Heart right ventricle (tissue), 16 donors: ENCODE results near the gene WHRN. TPM values are rescaled to one million over a fixed set of nuclear protein-coding genes. Genes with fewer than 3 reads are reported as not detected.

Source experiments
- ATAC-seq, 8 donors: fragments of 200-7000 bp; cut with Tn5 transposase; one replicate each; pipeline ENCODE4 v1.9.1; 2020; ENCODE audit warnings: mild to moderate bottlenecking in 8 of 8, moderate library complexity in 8 of 8, moderate number of reproducible peaks in 1 of 8
- DNase-seq, 2 donors: peaks; one replicate each; pipeline ENCODE4 v3.0.0-alpha.2; 2020
- H3K27ac ChIP-seq, 10 donors: fragments of 200-600 bp; sonication (generic) in 2 of 10; one replicate each; pipeline versions ENCODE4 v1.5.0 to v1.8.0; 2020 to 2022; ENCODE audit warnings: mild to moderate bottlenecking in 3 of 10
- H3K27me3 ChIP-seq, 7 donors: fragments of 200-600 bp; one replicate each; pipeline ENCODE4 v1.8.0; 2021 to 2022; ENCODE audit warnings: mild to moderate bottlenecking in 2 of 7
- H3K36me3 ChIP-seq, 9 donors: fragments of 200-600 bp; sonication (generic) in 1 of 9; one replicate each; pipeline versions ENCODE4 v1.5.0 to v1.8.0; 2020 to 2022; ENCODE audit warnings: mild to moderate bottlenecking in 2 of 9
- H3K4me1 ChIP-seq, 9 donors: fragments of 200-600 bp; sonication (generic) in 1 of 9; one replicate each; pipeline versions ENCODE4 v1.5.0 to v1.8.0; 2020 to 2022; ENCODE audit warnings: mild to moderate bottlenecking in 4 of 9
- H3K4me3 ChIP-seq, 10 donors: fragments of 200-600 bp; sonication (generic) in 2 of 10; one replicate each; pipeline versions ENCODE4 v1.5.0 to v1.8.0; 2020 to 2022; ENCODE audit warnings: mild to moderate bottlenecking in 7 of 10, moderate library complexity in 2 of 10
- H3K9me3 ChIP-seq, 11 donors: fragments of 200-600 bp in 10 of 11; sonication (generic) in 2 of 11; one replicate each; pipeline versions ENCODE4 v1.5.0 to v1.8.0; 2013 to 2022; ENCODE audit warnings: mild to moderate bottlenecking in 2 of 11, control low read depth in 1 of 11, moderate library complexity in 1 of 11
- WGBS, 2 donors: extraction: QIAGEN DNeasy Blood & Tissue Kit; methylation state at CpG; one replicate each; pipeline ENCODE4 v1.1.7; 2013; ENCODE audit warnings: inconsistent platforms in 1 of 2; 5-methylcytosine and 5-hydroxymethylcytosine counted together
- intact Hi-C, 10 donors: fragments of 100-400 bp; cut with DNase I; formaldehyde crosslinking; loops; one replicate each; pipeline versions ENCODE4 v1.11.1 to v1.14.2; 2022
- polyA plus RNA-seq, 2 donors: library from polyadenylated mRNA; stranded (reverse); fragments of 200-250 nt; gene quantifications; one replicate each; pipeline ENCODE4 v1.2.3, GENCODE V29; 2013
- total RNA-seq, 10 donors: library from RNA; stranded (reverse); fragmentation: NEBNext Ultra II Directional in 3 of 10; extraction: Animal tissue kit (Norgen Biotek cat#: 25700) in 3 of 10; gene quantifications; one replicate each; pipeline versions ENCODE4 v1.2.1 to v1.2.4, GENCODE V29; 2021 to 2023
- TF ChIP-seq, protein P1 (sequence below), 9 donors: fragments of 200-600 bp; sonication (generic) in 2 of 9; IDR thresholded peaks; one replicate each; pipeline versions ENCODE4 v1.5.0 to v1.8.0; 2021 to 2022; ENCODE audit warnings: antibody characterized with exemption in 9 of 9, mild to moderate bottlenecking in 5 of 9, moderate library complexity in 1 of 9
- donor health status: Arrhythmogenic right ventricular cardiomyopathy.
- donor health status: ischemic (EF 13 %, LVEDD 7.1; RV severe dilation, severe dysfunction).
- donor health status: healthy with polysubstance abuse.
- donor health status: DM: no; HTN: yes; CAD: no.
- donor health status: DM: no; HTN: no; CAD: no.
- donor health status: ischemic (EF 25% LVEDD 6.9; RV normal size, moderate dysfunction).
- donor health status: ischemic (EF 25% LVEDD 5.7; RV mildly dilated, moderate dysfunction).
- donor health status: healthy.
- donor health status: DM: yes; HTN: yes; CAD: no.
- donor health status: Ischemic cardiomyopathy.
- donor health status: ischemic (EF 35%, LVEDD 5.7; RV mildly dilated, moderate dysfunction).
- donor health status: nonischemic (EF 11% LVEDD 7.7; RV severe dilation, severe dysfunction).
- donor health status: DM: yes; HTN: yes; CAD: no.
- donor health status: PGD.
- donor health status: ischemic (EF 29% LVEDD 5.4; RV normal size, mild dysfunction).
- donor health status: nonischemic (EF 23%, LVEDD 6.1; RV moderate dilation, normal function).

Gene WHRN
- total and polyA plus RNA-seq, 12 donors = 0.13 to 1.3 (median 0.58) TPM; not detected in 1

- intact Hi-C loops = loop anchor here in 2 of 10 donors (5.0 to 10.0 kb wide), 2 partner anchors 47 to 190 kb away; partner anchors contain the start of gene ATP6V1G1 (in 1 of the 2)
- Histone ChIP-seq H3K27ac (peak overlapping the region in 2 of 10 donors; percentile 19 to 40), H3K4me1 (peaks cover 8 to 72% (median 48%) of the 10 kb centered on the region in 9 donors), H3K9me3 (no peaks in the 10 kb centered on the region), H3K4me3 (no peak overlapping the region), H3K27me3 (no peaks in the 10 kb centered on the region), H3K36me3 (no peaks in the 10 kb centered on the region)
- DNase-seq (no peak), ATAC-seq (no peak)
- 54 to 55% methylated on average over 7 of the region's 7 CpGs for WGBS, 2 donors
- TF ChIP-seq, protein P1, sequence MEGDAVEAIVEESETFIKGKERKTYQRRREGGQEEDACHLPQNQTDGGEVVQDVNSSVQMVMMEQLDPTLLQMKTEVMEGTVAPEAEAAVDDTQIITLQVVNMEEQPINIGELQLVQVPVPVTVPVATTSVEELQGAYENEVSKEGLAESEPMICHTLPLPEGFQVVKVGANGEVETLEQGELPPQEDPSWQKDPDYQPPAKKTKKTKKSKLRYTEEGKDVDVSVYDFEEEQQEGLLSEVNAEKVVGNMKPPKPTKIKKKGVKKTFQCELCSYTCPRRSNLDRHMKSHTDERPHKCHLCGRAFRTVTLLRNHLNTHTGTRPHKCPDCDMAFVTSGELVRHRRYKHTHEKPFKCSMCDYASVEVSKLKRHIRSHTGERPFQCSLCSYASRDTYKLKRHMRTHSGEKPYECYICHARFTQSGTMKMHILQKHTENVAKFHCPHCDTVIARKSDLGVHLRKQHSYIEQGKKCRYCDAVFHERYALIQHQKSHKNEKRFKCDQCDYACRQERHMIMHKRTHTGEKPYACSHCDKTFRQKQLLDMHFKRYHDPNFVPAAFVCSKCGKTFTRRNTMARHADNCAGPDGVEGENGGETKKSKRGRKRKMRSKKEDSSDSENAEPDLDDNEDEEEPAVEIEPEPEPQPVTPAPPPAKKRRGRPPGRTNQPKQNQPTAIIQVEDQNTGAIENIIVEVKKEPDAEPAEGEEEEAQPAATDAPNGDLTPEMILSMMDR (IDR thresholded peaks at IDR 0.05) = no peak
Measured at GRCh38 chr9:114394523-114395333, 110.5 kb downstream of the WHRN start.

DNA sequence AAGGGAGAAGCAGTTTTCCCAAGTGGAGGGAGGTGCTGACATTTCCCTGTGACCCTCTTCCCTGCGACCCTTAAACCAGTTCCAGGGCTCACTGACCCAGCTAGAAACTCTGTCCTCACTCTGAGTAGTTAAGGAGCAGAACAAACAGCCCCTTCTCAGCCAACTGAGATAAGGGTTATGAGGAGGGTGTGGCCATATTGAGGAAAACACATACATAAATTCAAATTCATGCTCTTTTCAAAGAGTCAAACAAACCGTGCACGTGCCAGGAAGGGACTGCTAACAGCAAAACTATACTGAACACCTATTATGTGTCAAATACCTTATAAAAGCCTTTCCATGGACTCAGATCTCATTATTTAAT lies 112.5 kb downstream of the WHRN start:
- H3K4me1 ChIP-seq = peaks cover 15 to 86% (median 68%) of the 10 kb centered on the region in 9 donors
- H3K27ac ChIP-seq = peak overlapping the region in 4 of 10 donors; percentile 16 to 48 (median 30)
- H3K9me3 ChIP-seq = no peaks in the 10 kb centered on the region
- DNase-seq = no peak
- no peaks in the 10 kb centered on the region for H3K27me3 ChIP-seq
- intact Hi-C loops = loop anchor here in 1 of 10 donors (10.0 kb wide), 1 partner anchor 192 kb away; the partner anchor contains the start of gene ATP6V1G1
- ATAC-seq = peak in 1 of 8 donors; percentile 27
- no peaks in the 10 kb centered on the region for H3K36me3 ChIP-seq
- WGBS, 2 donors = 18 to 39% methylated on average over 3 of the region's 3 CpGs
- no peak overlapping the region for H3K4me3 ChIP-seq
- TF ChIP-seq, protein P1 (IDR thresholded peaks at IDR 0.05) = no peak

DNA sequence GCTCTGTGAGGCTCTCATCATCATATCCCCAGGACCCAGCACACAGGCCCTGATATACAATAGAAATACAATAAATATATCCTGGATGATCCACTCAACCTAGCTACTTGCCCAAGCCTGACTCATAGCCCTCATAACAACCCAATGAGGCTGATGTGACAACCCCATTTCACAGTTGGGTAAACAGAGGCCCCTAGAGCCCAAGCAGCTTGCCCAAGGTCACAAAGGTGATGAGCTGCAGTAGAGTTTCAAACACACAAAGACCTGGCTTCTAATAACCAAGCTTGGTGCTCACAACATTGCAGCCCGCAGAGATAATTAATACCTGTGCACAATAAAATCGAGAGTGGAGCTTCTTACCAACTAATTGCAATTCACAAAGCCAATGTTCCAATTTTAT lies 114.3 kb downstream of the WHRN start:
- 90 to 92% methylated on average over 2 of the region's 2 CpGs for WGBS, 2 donors

More for the DNA sequence above, 114.3 kb downstream of the WHRN start:
- TF ChIP-seq, protein P1 (IDR thresholded peaks at IDR 0.05) = no peak
- H3K4me3 ChIP-seq = no peak overlapping the region
- DNase-seq (no peak), ATAC-seq (no peak)
- H3K27me3 ChIP-seq = no peaks in the 10 kb centered on the region
- no peaks in the 10 kb centered on the region for H3K36me3 ChIP-seq
- H3K9me3 ChIP-seq = no peaks in the 10 kb centered on the region
- intact Hi-C loops = loop anchor here in 1 of 10 donors (10.0 kb wide), 1 partner anchor 194 kb away; the partner anchor contains the start of gene ATP6V1G1
- H3K27ac ChIP-seq = peak overlapping the region in 2 of 10 donors; percentile 28 to 96
- peaks cover 7 to 80% (median 69%) of the 10 kb centered on the region in 9 donors for H3K4me1 ChIP-seq
